ENCODE measurements around the gene DHDH. TPM values are rescaled to one million over a fixed set of nuclear protein-coding genes. Genes with fewer than 3 reads are reported as not detected.

DHDH gene
- total RNA-seq, 1 donor from 2014 or later, result 1.0 TPM

DNA sequence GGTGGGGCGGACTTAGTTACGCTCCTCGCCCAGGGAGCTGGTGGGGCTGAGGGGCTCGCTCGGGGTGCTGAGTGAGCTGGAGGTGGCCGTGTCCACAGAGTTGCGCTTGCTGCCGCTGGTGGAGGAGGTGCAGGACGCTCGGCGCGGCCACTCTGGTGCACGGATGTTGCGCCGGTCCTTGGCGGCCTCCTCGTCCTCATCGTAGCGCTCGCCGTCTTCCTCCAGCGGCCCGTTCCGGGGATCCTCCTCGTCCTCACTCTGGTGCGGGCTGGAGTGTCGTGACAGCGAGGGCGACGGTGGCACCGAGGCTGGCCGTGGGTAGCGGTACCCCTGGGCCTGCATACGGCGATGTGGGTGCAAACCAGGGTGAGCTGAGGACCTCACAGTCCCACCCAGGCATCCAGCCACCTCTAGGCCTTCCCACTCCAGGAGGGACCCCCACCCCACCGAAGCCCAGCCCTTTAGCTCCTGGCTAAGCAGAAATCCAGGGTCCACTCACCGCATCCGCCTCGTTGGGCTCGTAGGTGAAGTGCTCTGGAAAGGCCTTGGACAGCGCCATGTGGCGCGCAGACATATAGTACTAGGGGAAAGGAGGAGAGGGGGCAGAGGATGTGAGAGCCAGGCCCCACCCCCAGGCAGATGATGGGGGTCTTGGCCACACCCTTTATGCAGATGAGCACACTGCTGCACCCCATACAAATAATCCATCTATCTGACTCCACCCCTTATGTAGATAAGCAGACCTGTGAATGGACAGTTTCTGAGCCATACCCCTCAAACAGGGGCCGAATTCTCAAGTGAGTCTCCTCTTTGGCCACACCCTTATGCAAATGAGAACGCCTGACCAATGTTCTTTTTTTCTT lies 36.0 kb downstream of the DHDH start:
- H3K27me3 Mint-ChIP-seq (ENCODE audit: unreplicated experiment), result peaks cover 16% of the 10 kb centered on the region
- DNase-seq (ENCODE audit: low spot score), result no peak
- H3K4me3 Mint-ChIP-seq (ENCODE audit: unreplicated experiment), result peak overlapping the region; percentile 63
- peaks cover 23% of the 10 kb centered on the region for H3K36me3 Mint-ChIP-seq (ENCODE audit: low read depth, unreplicated experiment)
- TF ChIP-seq CTCF (IDR thresholded peaks at IDR 0.05; ENCODE audit: unreplicated experiment), result no peak
- peaks cover 25% of the 10 kb centered on the region for H3K4me1 Mint-ChIP-seq (ENCODE audit: unreplicated experiment)
- H3K9me3 Mint-ChIP-seq (ENCODE audit: unreplicated experiment), result no peaks in the 10 kb centered on the region
- H3K27ac Mint-ChIP-seq (ENCODE audit: unreplicated experiment), result no peak overlapping the region

DNA sequence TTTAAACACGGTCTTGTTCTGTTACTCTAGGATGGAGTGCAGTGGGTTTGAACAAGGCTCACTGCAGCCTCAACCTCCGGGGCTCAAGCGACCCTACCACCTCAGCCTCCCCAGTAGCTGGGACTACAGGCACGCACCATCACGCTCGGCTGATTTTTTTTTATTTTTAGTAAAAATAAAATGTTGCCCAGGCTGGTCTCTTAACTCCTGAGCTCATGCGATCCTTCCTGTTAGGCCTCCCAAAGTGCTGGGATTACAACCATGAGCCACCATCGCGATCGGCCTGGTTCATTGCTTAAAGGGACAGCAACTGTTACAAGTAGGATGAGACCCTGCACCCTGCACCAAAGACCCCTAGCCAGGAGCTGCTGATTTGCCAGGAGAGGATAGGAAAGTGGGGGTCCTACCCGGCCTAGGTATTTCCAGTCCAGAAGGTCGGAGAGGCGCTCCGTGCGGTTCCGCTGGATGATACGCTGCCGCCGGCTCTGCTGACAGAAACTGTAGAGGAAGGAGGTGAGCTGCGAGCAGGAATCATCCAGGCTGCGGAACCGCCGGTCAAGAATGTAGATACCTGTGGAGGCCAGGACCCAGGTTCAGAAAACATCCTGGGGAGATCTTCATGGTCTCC lies 36.8 kb downstream of the DHDH start:
- H3K27me3 Mint-ChIP-seq (ENCODE audit: unreplicated experiment), result peaks cover 10% of the 10 kb centered on the region
- DNase-seq (ENCODE audit: low spot score), result no peak
- H3K4me3 Mint-ChIP-seq (ENCODE audit: unreplicated experiment), result peak overlapping the region; percentile 63
- no peaks in the 10 kb centered on the region for H3K9me3 Mint-ChIP-seq (ENCODE audit: unreplicated experiment)
- TF ChIP-seq CTCF (IDR thresholded peaks at IDR 0.05; ENCODE audit: unreplicated experiment), result no peak
- H3K36me3 Mint-ChIP-seq (ENCODE audit: low read depth, unreplicated experiment), result peaks cover 23% of the 10 kb centered on the region
- no peak overlapping the region for H3K27ac Mint-ChIP-seq (ENCODE audit: unreplicated experiment)
- peaks cover 20% of the 10 kb centered on the region for H3K4me1 Mint-ChIP-seq (ENCODE audit: unreplicated experiment)

DNA sequence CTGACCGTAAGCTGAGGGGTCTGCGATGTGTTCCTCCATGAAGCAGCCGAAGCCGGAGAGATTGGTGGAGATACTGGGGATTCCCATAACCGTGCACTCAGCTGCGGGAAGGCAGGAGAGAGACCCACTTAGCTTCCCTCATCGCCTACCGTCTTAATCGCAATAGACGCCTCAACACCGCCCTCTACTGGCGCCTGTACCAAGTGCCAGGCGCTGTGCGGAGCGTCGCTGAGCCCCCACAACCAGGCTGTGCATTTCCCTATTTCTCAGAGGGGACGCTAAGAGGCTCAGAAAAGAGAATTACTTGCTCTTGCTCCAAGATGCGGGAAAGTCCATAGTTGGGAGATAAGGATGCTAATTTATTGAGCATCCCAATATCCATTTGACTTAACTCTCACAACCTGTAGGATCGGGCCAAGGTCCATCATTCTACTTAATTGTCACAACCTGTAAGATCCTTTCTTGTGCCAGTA lies 37.5 kb downstream of the DHDH start:
- no peak overlapping the region for H3K27ac Mint-ChIP-seq (ENCODE audit: unreplicated experiment)

GRCh38 chr19:48975947-48976847 lies 42.7 kb downstream of the DHDH start:
- peaks cover 8% of the 10 kb centered on the region for H3K27me3 Mint-ChIP-seq (ENCODE audit: unreplicated experiment)
- peaks cover 6% of the 10 kb centered on the region for H3K4me1 Mint-ChIP-seq (ENCODE audit: unreplicated experiment)
- peaks cover 16% of the 10 kb centered on the region for H3K36me3 Mint-ChIP-seq (ENCODE audit: low read depth, unreplicated experiment)
- DNase-seq (ENCODE audit: low spot score), result peak; percentile 47
- peak overlapping the region; percentile 70 for H3K4me3 Mint-ChIP-seq (ENCODE audit: unreplicated experiment)
- peak; percentile 52 for TF ChIP-seq CTCF (IDR thresholded peaks at IDR 0.05; ENCODE audit: unreplicated experiment)
- H3K9me3 Mint-ChIP-seq (ENCODE audit: unreplicated experiment), result no peaks in the 10 kb centered on the region
- no peak overlapping the region for H3K27ac Mint-ChIP-seq (ENCODE audit: unreplicated experiment)

More for the DNA sequence above, 37.5 kb downstream of the DHDH start:
- H3K4me3 Mint-ChIP-seq (ENCODE audit: unreplicated experiment), result no peak overlapping the region
- peaks cover 19% of the 10 kb centered on the region for H3K36me3 Mint-ChIP-seq (ENCODE audit: low read depth, unreplicated experiment)
- peak; percentile 87 for TF ChIP-seq CTCF (IDR thresholded peaks at IDR 0.05; ENCODE audit: unreplicated experiment)
- peaks cover 13% of the 10 kb centered on the region for H3K4me1 Mint-ChIP-seq (ENCODE audit: unreplicated experiment)
- H3K9me3 Mint-ChIP-seq (ENCODE audit: unreplicated experiment), result no peaks in the 10 kb centered on the region
- DNase-seq (ENCODE audit: low spot score), result peak; percentile 89
- H3K27me3 Mint-ChIP-seq (ENCODE audit: unreplicated experiment), result peaks cover 7% of the 10 kb centered on the region
